DMS79 treated with DMSO at 0.1 percent for 48 hours (cell line): Measurements from ENCODE around the gene SLC28A3.

ENCODE experiments used
- DNase-seq: peaks from one replicate; lab custom pipeline; 2025; lab: John Stamatoyannopoulos, UW

Gene SLC28A3

DNA sequence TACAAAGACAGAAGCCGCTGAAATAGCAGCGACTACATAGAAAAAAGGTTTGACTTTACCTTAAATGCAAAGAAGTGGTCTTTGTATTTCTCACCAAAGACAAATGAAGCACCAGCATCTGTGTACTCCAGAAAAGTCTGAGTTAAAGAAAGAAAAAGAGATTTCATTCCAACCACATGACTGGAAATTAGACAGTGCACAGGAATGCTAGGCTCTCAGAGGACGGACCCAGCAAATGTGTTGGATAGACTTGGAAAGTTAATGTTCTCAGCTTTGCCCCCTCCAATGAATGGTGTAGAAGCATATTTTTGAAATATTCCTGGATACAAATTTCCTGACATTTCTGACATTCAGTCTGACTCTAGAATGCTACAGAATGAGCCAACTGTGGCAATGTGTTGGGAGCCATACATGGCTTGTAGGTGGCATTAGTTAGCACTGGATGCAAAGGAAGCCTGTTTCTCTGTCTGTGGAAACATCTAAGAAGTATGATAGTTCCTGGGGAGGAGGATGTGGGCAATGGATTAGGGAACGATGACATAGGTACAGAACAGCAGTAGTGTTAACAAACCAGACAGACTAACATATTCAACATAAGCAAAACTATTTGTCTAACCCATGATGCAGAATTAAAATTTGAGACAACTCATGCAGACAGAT, 43.3 kb downstream of the SLC28A3 start:
- DNase-seq = no peak

GRCh38 chr9:84296146-84296843, 44.3 kb downstream of the SLC28A3 start:
- no peak for DNase-seq

DNA sequence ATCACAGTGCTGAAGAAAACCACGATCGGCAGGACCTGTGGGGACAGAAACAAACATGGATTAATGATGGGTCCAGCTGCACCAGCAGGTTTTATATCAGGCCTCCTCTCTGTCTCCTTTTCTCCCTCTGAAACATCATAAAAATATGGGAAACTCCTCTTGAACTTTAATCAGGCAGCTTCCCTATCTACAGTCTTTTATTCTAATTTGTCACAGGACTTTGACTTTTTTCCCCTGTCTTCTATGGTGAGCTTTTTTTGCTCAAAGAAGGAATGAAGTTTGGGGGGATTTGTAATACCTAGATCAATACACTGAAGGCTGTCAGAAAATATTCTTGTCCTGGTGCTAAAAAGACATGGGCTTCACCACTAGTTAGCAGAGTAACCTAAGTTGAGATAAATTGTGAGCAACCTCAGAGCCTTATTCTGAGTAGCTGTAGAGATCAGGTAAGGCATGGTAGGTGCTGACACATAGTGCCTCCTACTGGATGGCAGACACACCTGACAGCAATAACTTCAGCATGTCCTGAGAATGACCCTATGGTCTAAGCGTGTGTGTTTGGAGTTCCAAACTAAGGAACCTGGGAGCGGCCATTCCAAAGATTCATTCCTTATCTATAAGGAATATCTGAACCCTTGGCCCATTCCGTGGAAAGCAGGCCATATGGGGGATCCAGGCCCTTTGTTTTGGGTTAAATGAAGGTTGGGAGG, 46.2 kb downstream of the SLC28A3 start:
- no peak for DNase-seq

DNA sequence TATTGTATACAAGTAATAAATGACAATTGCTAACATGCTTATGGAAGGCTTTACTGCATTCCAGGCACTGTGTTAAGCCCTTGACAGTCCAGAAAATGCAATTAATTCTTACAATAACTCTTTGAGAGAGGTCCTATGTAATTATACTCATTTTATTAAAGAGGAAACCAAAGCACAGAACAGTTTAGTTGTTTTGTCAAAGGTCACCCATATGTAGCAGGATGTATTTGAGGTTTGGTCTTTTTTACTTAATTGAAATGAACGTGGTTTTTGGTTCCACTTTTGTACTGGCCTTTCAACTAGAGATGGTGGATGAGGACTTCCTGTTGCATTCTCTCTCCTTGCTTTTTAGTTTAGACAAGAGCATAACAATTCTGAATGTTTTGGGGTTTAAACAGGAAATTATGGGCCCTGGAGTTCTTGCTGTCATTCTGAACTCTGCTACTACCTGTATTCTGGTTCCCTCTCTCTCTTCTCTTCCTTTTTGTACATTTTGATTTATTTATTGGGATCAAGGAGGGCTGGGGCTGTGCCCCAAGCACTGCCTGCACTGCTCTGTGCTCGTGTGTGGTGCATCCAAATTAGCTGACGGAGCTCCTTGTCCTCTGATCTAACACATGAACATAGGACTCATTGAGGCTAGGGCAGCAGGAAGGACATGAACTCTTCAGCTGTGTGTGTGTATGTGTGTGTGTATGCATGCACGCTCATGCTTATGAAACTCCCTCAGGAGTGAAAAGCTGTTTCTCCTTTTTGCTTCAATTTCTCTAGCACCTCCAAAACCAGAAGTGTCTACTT, 47.4 kb downstream of the SLC28A3 start:
- no peak for DNase-seq

DNA sequence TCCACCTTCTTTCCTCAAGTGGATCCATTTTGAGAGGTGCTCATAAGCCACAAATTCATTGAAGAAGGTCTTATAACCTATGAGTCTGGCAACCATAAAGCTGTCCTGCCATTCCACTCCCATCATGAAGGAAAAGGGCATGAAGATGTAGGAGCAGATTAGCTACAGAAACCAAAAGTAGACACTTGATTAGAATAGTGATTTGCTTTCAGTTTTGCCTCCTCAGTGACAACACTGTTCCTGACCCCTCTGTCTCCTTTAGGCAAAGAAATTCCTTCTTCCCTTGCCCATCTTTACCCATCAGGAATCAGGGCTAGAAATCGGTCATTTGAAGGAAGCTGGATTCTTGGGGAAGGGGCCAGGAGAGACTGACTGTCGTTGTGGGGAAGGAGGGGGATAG, 55.2 kb downstream of the SLC28A3 start:
- DNase-seq = no peak

- no peak for DNase-seq
Observed at GRCh38 chr9:84283946-84284345, 56.6 kb downstream of the SLC28A3 start.

- DNase-seq = no peak
Observed at GRCh38 chr9:84278130-84278529, 62.4 kb downstream of the SLC28A3 start.

DNA sequence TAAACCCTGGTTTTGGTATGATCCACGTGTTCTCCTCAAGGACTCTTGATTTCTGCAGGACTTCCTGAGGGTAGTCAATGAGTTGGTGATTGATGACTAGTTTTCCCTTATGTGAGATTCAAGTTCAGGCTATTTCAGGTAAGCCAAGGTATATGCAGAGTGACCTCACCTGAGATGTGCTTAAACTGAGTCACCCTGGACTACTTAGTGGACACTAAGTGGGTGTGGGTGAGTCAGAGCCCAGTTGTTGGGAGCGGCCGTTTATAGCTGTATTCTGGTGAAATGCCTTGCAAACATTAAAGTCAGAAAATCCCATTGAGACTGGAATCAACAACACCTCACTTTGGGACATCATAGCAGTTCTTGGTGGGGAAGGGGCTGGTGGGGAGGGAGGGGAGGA, 62.9 kb downstream of the SLC28A3 start:
- DNase-seq = no peak

- no peak for DNase-seq
Observed at GRCh38 chr9:84276741-84277140, 63.8 kb downstream of the SLC28A3 start.

- DNase-seq = no peak
Observed at GRCh38 chr9:84271921-84272556, 68.5 kb downstream of the SLC28A3 start.

DNA sequence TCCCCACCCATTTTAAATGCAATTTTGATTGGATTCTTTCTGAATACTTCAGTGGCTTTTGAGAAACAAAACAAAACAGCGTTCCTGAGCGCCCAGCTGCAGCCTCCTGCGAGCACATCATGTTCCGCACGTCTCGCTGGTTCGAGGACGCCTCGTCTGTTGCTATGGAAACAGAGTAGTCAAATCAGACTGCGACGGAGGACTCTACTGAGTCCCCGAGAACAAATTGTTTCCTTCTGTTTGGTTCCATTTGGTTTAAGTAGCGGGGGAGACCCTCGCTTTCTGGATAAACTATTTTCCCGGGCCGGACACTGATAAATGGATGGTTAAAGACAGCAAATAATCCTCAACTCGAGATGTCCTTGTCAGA, 69.0 kb downstream of the SLC28A3 start:
- DNase-seq = peak; percentile 28

DNA sequence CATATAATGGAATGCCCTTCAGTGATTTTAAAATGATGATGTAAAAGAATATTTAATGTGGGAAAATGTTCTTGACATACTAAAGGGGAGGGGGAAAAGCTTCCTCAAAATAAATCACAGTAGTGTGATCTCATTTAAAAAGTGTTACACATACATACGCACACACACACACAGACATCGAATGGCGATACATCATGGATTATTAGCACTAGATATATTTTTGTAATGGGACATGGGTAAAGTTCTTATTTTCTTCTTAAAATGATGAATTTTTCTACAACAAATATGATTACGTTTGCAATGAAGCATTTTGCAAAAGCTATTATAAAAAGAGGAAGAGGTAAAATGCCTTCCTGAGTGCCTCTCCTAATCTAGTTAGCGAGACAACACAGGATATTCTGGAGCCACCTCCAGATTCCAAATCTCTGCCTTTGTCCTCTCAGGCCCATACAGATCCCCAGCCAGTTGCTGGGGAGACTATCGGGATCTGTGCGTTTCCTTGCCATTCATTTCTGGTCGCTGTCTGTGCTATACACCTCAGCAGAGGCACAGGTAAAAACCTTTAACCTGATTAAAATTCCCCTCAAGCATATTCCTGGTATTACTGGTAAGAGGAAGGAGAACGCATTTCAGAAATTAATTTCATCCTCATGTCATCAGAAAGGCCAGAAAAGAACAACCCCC, 69.6 kb downstream of the SLC28A3 start:
- no peak for DNase-seq

- DNase-seq = peak; percentile 9
Observed at GRCh38 chr9:84266087-84266561, 74.4 kb downstream of the SLC28A3 start.

- DNase-seq = no peak
Observed at GRCh38 chr9:84264307-84265029, 76.1 kb downstream of the SLC28A3 start.

DNA sequence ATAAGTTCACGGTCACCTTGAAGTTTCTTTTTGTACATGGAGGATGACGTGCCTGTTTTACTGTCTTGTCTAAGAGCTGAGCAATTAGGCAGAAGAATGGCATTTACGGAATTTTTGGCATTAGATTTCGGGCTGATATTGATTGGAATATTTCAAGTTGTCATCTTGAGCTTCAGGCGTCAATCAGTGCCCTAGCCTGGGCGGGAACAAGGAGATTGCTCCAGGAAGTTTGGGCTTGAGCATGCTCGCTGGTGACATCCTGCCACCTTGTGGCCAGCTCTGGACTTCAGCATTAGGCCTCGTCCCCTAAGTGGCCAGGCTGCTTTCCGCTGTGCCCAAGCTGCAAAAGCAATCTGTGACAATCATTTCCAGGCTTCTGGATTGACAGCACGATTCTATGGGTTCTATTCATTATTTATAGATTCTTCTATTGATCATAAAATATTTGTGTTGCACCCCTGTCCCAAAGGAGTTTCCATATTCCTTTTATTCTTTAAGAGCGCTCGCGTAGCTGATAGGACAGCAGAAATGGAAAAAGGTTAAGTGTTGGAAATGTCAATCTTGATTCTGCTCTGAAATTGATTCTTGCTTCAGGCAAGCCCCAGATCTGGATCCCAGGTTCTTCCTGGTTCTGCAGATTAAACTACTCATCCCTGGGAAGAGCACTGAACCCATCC, 79.3 kb downstream of the SLC28A3 start:
- DNase-seq = peak; percentile 18

GRCh38 chr9:84258371-84258770, 82.2 kb downstream of the SLC28A3 start:
- DNase-seq = no peak

- no peak for DNase-seq
Observed at GRCh38 chr9:84255696-84256095, 84.9 kb downstream of the SLC28A3 start.

GRCh38 chr9:84254972-84255371, 85.6 kb downstream of the SLC28A3 start:
- no peak for DNase-seq

DNA sequence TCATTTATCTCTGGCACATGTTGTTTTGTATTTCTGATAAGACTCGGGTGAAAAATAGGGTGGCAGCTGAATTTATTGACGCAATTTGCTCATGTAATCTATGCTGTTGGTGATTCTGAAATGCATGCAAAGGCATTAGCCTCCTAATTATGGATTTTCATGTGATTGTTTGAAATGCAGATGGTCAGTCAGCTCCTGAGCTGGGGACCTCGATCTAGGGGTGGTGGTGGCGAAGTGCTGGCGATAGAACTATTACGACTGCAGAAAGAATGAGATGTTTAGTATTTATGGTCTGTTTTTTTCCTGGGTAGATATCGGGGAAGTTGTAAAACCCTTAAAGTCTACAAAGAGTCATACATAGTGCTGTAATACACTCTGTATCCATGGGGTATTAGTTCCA, 88.6 kb downstream of the SLC28A3 start:
- DNase-seq = no peak

DNA sequence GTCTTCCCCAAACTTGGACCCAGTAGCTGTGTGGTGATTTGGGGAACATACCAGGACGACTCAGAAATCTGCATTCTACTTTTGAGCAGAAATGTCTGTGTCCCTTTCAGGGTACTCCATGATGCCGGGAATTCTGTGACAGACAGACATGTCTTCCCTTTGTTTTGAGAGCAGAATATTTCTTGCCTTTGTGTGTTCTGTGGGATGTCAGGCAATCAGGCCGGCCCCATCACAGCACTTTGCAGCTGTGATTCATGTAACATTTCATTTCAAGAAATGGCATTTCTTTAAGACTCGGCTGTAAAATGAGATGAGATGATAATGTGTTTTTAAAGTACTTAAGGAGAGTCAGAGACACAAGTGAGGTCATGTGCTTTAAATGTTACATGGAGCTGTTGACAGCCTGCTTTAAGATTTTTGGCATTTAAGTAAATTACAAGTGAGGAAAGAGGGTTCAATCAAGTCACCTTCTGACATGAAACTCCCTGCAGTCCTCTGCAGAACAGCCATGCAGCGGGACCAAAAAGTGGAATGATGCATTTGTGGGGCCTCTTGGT, 98.7 kb downstream of the SLC28A3 start:
- no peak for DNase-seq
